Smooth muscle cell (in vitro differentiated cells): ENCODE data around the gene PDE10A. TPM values are rescaled to one million over a fixed set of nuclear protein-coding genes. Genes with fewer than 3 reads are reported as not detected.

Source experiments
- DNase-seq: peaks from one replicate; lab custom pipeline; 2025; ENCODE audit not compliant: unreplicated experiment; lab: John Stamatoyannopoulos, UW
- H2AFZ ChIP-seq: fragments of 200-600 bp; sonication (generic); 2 replicates; pipeline ENCODE4 v1.6.0; 2016; ENCODE audit warnings: antibody characterized with exemption, low read depth, mild to moderate bottlenecking
- H3F3A ChIP-seq: fragments of 200-600 bp; sonication (generic); 2 replicates; pipeline ENCODE4 v1.6.0; 2017; ENCODE audit warnings: antibody characterized with exemption, low read depth
- H3K27ac ChIP-seq: fragments of 200-600 bp; sonication (generic); 2 replicates; pipeline ENCODE4 v1.5.1; 2016; ENCODE audit warnings: low read depth, mild to moderate bottlenecking
- H3K27me3 ChIP-seq: fragments of 200-600 bp; sonication (generic); 2 replicates; pipeline ENCODE4 v1.6.1; 2016; ENCODE audit warnings: low read depth, mild to moderate bottlenecking
- H3K36me3 ChIP-seq: fragments of 200-600 bp; sonication (generic); 2 replicates; pipeline ENCODE4 v1.5.1; 2016; ENCODE audit warnings: low read depth
- H3K4me1 ChIP-seq: fragments of 200-600 bp; sonication (generic); 2 replicates; pipeline ENCODE4 v1.5.1; 2016; ENCODE audit warnings: low read depth
- H3K4me2 ChIP-seq: fragments of 200-600 bp; sonication (generic); 2 replicates; pipeline ENCODE4 v1.6.0; 2016; ENCODE audit warnings: mild to moderate bottlenecking
- H3K4me3 ChIP-seq: fragments of 200-600 bp; sonication (generic); 2 replicates; pipeline ENCODE4 v1.5.1; 2016; ENCODE audit warnings: mild to moderate bottlenecking
- H3K79me2 ChIP-seq: fragments of 200-600 bp; sonication (generic); 2 replicates; pipeline ENCODE4 v1.6.0; 2016; ENCODE audit warnings: low read depth, mild to moderate bottlenecking
- H3K9ac ChIP-seq: fragments of 200-600 bp; sonication (generic); 2 replicates; pipeline ENCODE4 v1.6.0; 2016; ENCODE audit warnings: low read depth
- H3K9me3 ChIP-seq: fragments of 200-600 bp; sonication (generic); replicated peaks from 2 replicates; pipeline ENCODE4 v1.5.1; 2016; ENCODE audit warnings: low read depth
- H4K20me1 ChIP-seq: fragments of 200-600 bp; sonication (generic); 2 replicates; pipeline ENCODE4 v1.6.0; 2016; ENCODE audit warnings: low read depth
- WGBS: methylation state at CpG from one replicate; pipeline ENCODE4 v1.1.7; 2016; ENCODE audit warnings: low lambda C conversion rate; 5-methylcytosine and 5-hydroxymethylcytosine counted together
- polyA plus RNA-seq: library from polyadenylated mRNA; unstranded; fragments of >200 nt; fragmentation: Nextera tagmentation; extraction: Ambion mirVana; gene quantifications from 2 replicates; pipeline ENCODE4 v1.2.1, GENCODE V29; 2016
- total RNA-seq: library from RNA; depleted of rRNA; stranded (reverse); fragments of >200 nt; gene quantifications from 2 replicates; pipeline ENCODE4 v1.2.3, GENCODE V29; 2014
- TF ChIP-seq, protein P1 (sequence below): fragments of 200-600 bp; sonication (generic); IDR thresholded peaks from 2 replicates; pipeline ENCODE4 v1.5.1; 2017; ENCODE audit warnings: borderline replicate concordance, mild to moderate bottlenecking, antibody characterized with exemption; ENCODE audit not compliant: insufficient read depth, poor library complexity, severe bottlenecking

Gene PDE10A
- total and polyA plus RNA-seq, 2 experiments from 2014 or later = 2.0 to 5.6 TPM

DNA sequence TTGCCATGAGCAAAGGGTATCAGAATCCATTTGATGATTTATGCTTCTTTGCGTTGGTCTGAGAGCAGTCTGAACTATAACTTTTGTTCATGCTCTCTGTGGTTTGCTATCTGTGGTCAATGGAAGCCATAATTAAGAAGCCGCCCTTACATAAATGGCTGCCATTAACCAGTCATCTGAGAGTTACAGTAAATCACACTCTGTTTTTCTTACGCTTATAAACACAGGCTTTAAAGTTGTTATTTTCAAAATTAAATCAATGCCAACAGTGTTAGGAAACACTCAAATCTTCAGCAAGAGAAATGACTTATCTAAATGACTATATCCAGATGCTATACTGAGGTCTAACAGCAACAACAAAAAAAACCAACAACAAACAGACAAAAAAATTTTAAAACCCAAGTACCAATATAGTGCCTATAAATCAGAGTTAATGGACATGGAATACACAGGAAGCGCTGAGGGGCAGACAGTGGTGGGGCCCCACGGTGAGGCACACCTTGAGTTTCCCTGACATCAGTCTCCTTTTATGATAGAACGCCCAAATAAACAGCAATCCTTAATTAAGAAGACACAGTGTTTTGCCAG lies 245.7 kb downstream of the PDE10A start:
- no peak overlapping the region for H3K4me2 ChIP-seq
- 82% methylated on average over 6 of the region's 6 CpGs for WGBS
- H3K79me2 ChIP-seq = no peaks in the 10 kb centered on the region
- no peaks in the 10 kb centered on the region for H4K20me1 ChIP-seq
- H3K4me3 ChIP-seq = no peak overlapping the region
- H3F3A ChIP-seq = no peaks in the 10 kb centered on the region
- no peak for DNase-seq
- no peak overlapping the region for H3K9ac ChIP-seq
- no peak overlapping the region for H2AFZ ChIP-seq
- H3K36me3 ChIP-seq = no peaks in the 10 kb centered on the region
- TF ChIP-seq, protein P1, sequence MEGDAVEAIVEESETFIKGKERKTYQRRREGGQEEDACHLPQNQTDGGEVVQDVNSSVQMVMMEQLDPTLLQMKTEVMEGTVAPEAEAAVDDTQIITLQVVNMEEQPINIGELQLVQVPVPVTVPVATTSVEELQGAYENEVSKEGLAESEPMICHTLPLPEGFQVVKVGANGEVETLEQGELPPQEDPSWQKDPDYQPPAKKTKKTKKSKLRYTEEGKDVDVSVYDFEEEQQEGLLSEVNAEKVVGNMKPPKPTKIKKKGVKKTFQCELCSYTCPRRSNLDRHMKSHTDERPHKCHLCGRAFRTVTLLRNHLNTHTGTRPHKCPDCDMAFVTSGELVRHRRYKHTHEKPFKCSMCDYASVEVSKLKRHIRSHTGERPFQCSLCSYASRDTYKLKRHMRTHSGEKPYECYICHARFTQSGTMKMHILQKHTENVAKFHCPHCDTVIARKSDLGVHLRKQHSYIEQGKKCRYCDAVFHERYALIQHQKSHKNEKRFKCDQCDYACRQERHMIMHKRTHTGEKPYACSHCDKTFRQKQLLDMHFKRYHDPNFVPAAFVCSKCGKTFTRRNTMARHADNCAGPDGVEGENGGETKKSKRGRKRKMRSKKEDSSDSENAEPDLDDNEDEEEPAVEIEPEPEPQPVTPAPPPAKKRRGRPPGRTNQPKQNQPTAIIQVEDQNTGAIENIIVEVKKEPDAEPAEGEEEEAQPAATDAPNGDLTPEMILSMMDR = no peak
- H3K4me1 ChIP-seq = no peaks in the 10 kb centered on the region
- H3K9me3 ChIP-seq = no peaks in the 10 kb centered on the region
- no peaks in the 10 kb centered on the region for H3K27me3 ChIP-seq
- no peak overlapping the region for H3K27ac ChIP-seq

DNA sequence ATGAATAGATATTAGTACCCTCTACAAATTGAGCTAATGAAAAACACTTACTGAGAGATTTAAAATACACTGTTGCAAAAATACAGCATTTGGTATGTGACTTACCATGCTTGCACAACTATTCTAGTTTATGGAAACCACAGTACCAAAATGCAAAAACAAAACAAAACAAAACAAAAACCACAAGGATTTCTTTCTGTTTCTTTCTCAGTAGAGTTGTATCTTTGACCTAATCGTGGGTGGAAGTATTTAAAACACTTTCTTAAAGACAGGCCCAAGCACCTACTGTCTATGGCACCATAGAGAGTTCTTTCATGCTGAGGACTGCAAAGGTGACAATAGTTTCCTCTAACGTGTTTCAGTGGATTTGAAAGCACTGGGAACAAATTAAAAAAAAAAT lies 258.3 kb downstream of the PDE10A start:
- no peak for DNase-seq
- Histone ChIP-seq H3K4me2 (no peak overlapping the region), H3K27ac (no peak overlapping the region), H3K9me3 (no peaks in the 10 kb centered on the region), H3K9ac (no peak overlapping the region), H3K4me3 (no peak overlapping the region), H3K36me3 (no peaks in the 10 kb centered on the region), H2AFZ (no peak overlapping the region), H4K20me1 (no peaks in the 10 kb centered on the region), H3F3A (no peaks in the 10 kb centered on the region), H3K27me3 (no peaks in the 10 kb centered on the region), H3K4me1 (no peaks in the 10 kb centered on the region), H3K79me2 (no peaks in the 10 kb centered on the region)
- TF ChIP-seq, protein P1 = no peak
- 61% methylated on average over 2 of the region's 2 CpGs for WGBS

DNA sequence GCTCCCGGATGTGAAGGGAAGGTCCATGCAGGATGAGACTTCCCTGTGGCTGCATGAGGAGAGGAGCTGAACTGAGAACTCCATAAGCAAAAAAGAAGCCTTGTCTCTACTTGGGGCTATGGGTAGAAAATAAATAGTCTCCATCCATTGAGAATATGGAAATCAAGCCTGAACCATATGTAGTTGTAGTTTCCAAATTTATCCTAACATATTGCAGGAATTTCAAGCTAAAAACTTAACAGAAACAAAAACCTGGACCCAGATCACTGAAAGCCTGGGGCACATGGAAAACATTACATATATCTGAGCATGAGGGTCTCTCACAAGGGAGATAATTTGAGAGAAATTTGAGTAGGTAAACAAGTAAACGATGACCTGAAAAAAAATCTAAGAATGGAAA lies 258.7 kb downstream of the PDE10A start:
- no peaks in the 10 kb centered on the region for H3K79me2 ChIP-seq
- no peak for DNase-seq
- H3K36me3 ChIP-seq = no peaks in the 10 kb centered on the region
- 95% methylated on average over 2 of the region's 2 CpGs for WGBS
- no peak overlapping the region for H3K27ac ChIP-seq
- no peaks in the 10 kb centered on the region for H3F3A ChIP-seq
- no peak overlapping the region for H3K9ac ChIP-seq
- H3K4me1 ChIP-seq = no peaks in the 10 kb centered on the region
- H3K4me3 ChIP-seq = no peak overlapping the region
- no peaks in the 10 kb centered on the region for H3K27me3 ChIP-seq
- H4K20me1 ChIP-seq = no peaks in the 10 kb centered on the region
- H3K4me2 ChIP-seq = no peak overlapping the region
- H2AFZ ChIP-seq = no peak overlapping the region
- no peaks in the 10 kb centered on the region for H3K9me3 ChIP-seq
- TF ChIP-seq, protein P1 = no peak

DNA sequence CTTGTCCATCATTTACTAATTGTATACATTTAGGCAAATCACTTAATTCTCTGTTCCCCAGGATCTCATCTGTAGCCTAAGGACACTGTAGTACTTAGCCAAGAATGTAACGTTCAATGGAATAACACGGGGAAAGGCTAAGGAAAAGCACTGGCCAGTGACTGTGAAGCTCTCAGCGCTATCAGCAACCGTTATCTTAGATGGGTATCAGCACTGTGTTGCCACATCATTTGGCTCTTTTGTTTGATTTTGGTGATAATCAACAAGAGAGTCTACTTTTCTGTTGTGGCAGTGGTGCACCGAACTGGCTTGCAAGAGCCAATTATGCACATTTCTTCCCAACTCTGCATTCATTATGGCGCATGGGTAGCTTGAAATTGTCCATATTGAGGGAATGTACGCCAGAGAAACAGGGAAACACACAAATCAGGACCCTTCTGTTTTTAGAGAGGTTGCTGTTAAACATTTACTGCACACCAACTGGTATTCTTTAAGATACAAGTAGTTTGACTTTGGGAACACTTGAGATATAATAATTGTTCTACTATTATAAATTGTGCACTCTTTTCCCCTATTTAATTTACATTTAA lies 259.9 kb downstream of the PDE10A start:
- Histone ChIP-seq H3K4me2 (no peak overlapping the region), H3K79me2 (no peaks in the 10 kb centered on the region), H4K20me1 (no peaks in the 10 kb centered on the region), H3K9ac (no peak overlapping the region), H2AFZ (no peak overlapping the region), H3F3A (no peaks in the 10 kb centered on the region), H3K9me3 (no peaks in the 10 kb centered on the region), H3K4me1 (no peaks in the 10 kb centered on the region), H3K27ac (no peak overlapping the region), H3K4me3 (no peak overlapping the region), H3K36me3 (no peaks in the 10 kb centered on the region), H3K27me3 (no peaks in the 10 kb centered on the region)
- 77% methylated on average over 7 of the region's 7 CpGs for WGBS
- TF ChIP-seq, protein P1 = no peak
- no peak for DNase-seq
